Neural cell (in vitro differentiated cells): Measurements from ENCODE around the gene POM121. TPM values are rescaled to one million over a fixed set of nuclear protein-coding genes. Genes with fewer than 3 reads are reported as not detected.
"Not testable (repeated sequence)": the region's sequence is repeated elsewhere in the genome, so short reads cannot be mapped to it uniquely, and the experiment has no call there.

ENCODE experiments used
- H2AFZ ChIP-seq: fragments of 200-600, 300-800 bp; sonication (generic), shearing (Covaris generic); 2 replicates; pipeline ENCODE4 v1.6.0; 2014; ENCODE audit warnings: low read depth, mild to moderate bottlenecking, antibody characterized with exemption, low read length, moderate library complexity
- H3F3A ChIP-seq: fragments of 200-600 bp; shearing (Covaris generic); 2 replicates; pipeline ENCODE4 v1.6.1; 2016; ENCODE audit warnings: mild to moderate bottlenecking, moderate library complexity, mixed read lengths, antibody characterized with exemption, low read length; ENCODE audit not compliant: insufficient read depth, poor library complexity, severe bottlenecking
- H3K27ac ChIP-seq: fragments of 200-600, 300-800 bp; sonication (generic), shearing (Covaris generic); 2 replicates; pipeline ENCODE4 v1.5.1; 2014; ENCODE audit warnings: mild to moderate bottlenecking, low read length, moderate library complexity
- H3K27me3 ChIP-seq: fragments of 300-800, 200-600 bp; sonication (generic), shearing (Covaris generic); 2 replicates; pipeline ENCODE4 v1.6.0; 2014; ENCODE audit warnings: mild to moderate bottlenecking, low read depth, low read length, moderate library complexity; ENCODE audit not compliant: insufficient read depth
- H3K36me3 ChIP-seq: fragments of 300-800, 200-600 bp; sonication (generic), shearing (Covaris generic); 2 replicates; pipeline ENCODE4 v1.5.1; 2014; ENCODE audit warnings: mild to moderate bottlenecking, antibody characterized with exemption, low read length, moderate library complexity; ENCODE audit not compliant: insufficient read depth
- H3K4me2 ChIP-seq: fragments of 300-800, 200-600 bp; sonication (generic), shearing (Covaris generic); 2 replicates; pipeline ENCODE4 v1.6.0; 2014; ENCODE audit warnings: mild to moderate bottlenecking, low read length
- H3K4me3 ChIP-seq: fragments of 300-800, 200-600 bp; sonication (generic), shearing (Covaris generic); 2 replicates; pipeline ENCODE4 v1.5.1; 2014; ENCODE audit warnings: mild to moderate bottlenecking, low read length, moderate library complexity
- H3K79me2 ChIP-seq: fragments of 200-600 bp; shearing (Covaris generic); replicated peaks from 2 replicates; pipeline ENCODE4 v1.6.0; 2014; ENCODE audit warnings: mild to moderate bottlenecking, low read length, moderate library complexity; ENCODE audit not compliant: insufficient read depth
- H3K9ac ChIP-seq: fragments of 300-800, 200-600 bp; sonication (generic), shearing (Covaris generic); 2 replicates; pipeline ENCODE4 v1.6.1; 2016; ENCODE audit warnings: mild to moderate bottlenecking, low read length, mixed read lengths
- H3K9me2 ChIP-seq: fragments of 200-600 bp; shearing (Covaris generic); 2 replicates; pipeline ENCODE4 v1.6.1; 2016; ENCODE audit warnings: mild to moderate bottlenecking, low read length, mixed read lengths; ENCODE audit not compliant: insufficient read depth
- H3K9me3 ChIP-seq: fragments of 200-600, 300-800 bp; sonication (generic), shearing (Covaris generic); 2 replicates; pipeline ENCODE4 v1.6.1; 2016; ENCODE audit warnings: mild to moderate bottlenecking, mixed run types, low read length, moderate library complexity, mixed read lengths
- H4K20me1 ChIP-seq: fragments of 200-600 bp; shearing (Covaris generic); 2 replicates; pipeline ENCODE4 v1.6.1; 2016; ENCODE audit warnings: mild to moderate bottlenecking, mixed run types; ENCODE audit not compliant: insufficient read depth
- EP300 ChIP-seq: fragments of 450-650 bp; conservative IDR thresholded peaks from 2 replicates; pipeline ENCODE4 v1.6.1; 2014; ENCODE audit warnings: antibody characterized with exemption, mild to moderate bottlenecking, moderate library complexity; ENCODE audit not compliant: poor library complexity, severe bottlenecking
- EZH2 ChIP-seq: fragments of 200-600, 300-800 bp; shearing (Covaris generic), sonication (generic); IDR thresholded peaks from 2 replicates; pipeline ENCODE4 v1.6.1; 2014; ENCODE audit warnings: antibody characterized with exemption, low read length, borderline replicate concordance, mild to moderate bottlenecking; ENCODE audit not compliant: insufficient read depth, poor library complexity, severe bottlenecking
- MXI1 ChIP-seq: fragments of 450-650 bp; conservative IDR thresholded peaks from 2 replicates; pipeline ENCODE4 v1.6.1; 2014; ENCODE audit warnings: antibody characterized with exemption, mild to moderate bottlenecking; ENCODE audit not compliant: poor library complexity, severe bottlenecking
- POLR2AphosphoS5 ChIP-seq: IDR thresholded peaks from 2 replicates; pipeline ENCODE4 v1.6.1; 2012
- RAD21 ChIP-seq: fragments of 450-650 bp; conservative IDR thresholded peaks from 2 replicates; pipeline ENCODE4 v1.6.1; 2014; ENCODE audit warnings: antibody characterized with exemption, mild to moderate bottlenecking, moderate library complexity
- REST ChIP-seq: IDR thresholded peaks from 2 replicates; pipeline ENCODE4 v1.6.1; 2012; ENCODE audit warnings: borderline replicate concordance
- SMC3 ChIP-seq: fragments of 450-650 bp; conservative IDR thresholded peaks from 2 replicates; pipeline ENCODE4 v1.6.1; 2014; ENCODE audit warnings: antibody characterized with exemption, mild to moderate bottlenecking, moderate library complexity; ENCODE audit not compliant: poor library complexity
- TAF1 ChIP-seq: IDR thresholded peaks from 2 replicates; pipeline ENCODE4 v1.6.1; 2012; ENCODE audit warnings: low read depth
- polyA plus RNA-seq: library from polyadenylated mRNA; depleted of rRNA; stranded (reverse); fragments of >200 nt; gene quantifications from 2 replicates; pipeline ENCODE4 v1.2.3, GENCODE V29; 2014
- TF ChIP-seq, protein P1 (sequence below): fragments of 450-650 bp; IDR thresholded peaks from 2 replicates; pipeline ENCODE4 v1.5.1; 2014; ENCODE audit warnings: antibody characterized with exemption, mild to moderate bottlenecking, moderate library complexity; ENCODE audit not compliant: poor library complexity, severe bottlenecking

Gene POM121
- polyA plus RNA-seq, 1 donor from 2014 or later: 5.3 TPM

DNA sequence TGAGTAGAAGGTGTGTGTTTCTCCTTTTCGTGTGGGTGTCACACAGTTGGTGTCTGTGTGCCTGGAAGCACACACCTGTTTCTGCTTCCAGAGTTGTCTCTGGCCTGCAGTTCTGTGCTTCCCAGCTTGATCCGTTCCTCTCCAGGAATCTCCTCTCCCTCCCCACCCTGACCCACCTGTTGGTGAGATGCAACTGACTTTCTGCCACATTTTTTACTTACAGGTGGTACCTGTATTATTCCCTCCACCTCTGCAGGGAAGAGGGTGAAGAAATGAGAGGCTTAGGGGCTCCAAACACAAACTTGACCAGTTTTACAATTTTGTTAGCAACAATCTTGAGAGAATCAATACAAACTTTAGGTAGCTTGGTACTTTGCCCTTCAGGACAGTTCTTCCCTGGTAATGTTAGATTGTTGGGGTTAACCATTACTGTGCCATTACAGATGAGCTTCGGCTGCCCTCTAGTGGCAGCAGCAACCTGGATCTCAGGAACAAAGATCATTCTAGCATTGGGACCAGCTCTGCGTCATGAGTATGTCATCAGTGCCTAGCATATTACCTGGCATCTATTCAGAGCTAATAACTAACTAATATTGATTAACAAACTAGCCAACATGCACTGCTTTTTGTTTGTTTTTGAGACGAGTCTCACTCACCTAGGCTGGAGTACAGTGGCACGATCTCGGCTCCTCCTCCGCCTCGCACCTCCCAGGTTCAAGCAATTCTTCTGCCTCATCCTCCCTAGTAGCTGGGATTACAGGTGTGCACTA, 10.0 kb upstream of the POM121 start:
- H4K20me1 ChIP-seq, H3K79me2 ChIP-seq, H3K36me3 ChIP-seq, H3K27me3 ChIP-seq, H3K9me3 ChIP-seq, H3K9me2 ChIP-seq, H3K4me3 ChIP-seq, H3F3A ChIP-seq, H2AFZ ChIP-seq, H3K4me2 ChIP-seq, H3K9ac ChIP-seq, H3K27ac ChIP-seq: not testable (repeated sequence)
- TF ChIP-seq RAD21 (peak; percentile 72), SMC3 (peak; percentile 83)
- TF ChIP-seq, protein P1, sequence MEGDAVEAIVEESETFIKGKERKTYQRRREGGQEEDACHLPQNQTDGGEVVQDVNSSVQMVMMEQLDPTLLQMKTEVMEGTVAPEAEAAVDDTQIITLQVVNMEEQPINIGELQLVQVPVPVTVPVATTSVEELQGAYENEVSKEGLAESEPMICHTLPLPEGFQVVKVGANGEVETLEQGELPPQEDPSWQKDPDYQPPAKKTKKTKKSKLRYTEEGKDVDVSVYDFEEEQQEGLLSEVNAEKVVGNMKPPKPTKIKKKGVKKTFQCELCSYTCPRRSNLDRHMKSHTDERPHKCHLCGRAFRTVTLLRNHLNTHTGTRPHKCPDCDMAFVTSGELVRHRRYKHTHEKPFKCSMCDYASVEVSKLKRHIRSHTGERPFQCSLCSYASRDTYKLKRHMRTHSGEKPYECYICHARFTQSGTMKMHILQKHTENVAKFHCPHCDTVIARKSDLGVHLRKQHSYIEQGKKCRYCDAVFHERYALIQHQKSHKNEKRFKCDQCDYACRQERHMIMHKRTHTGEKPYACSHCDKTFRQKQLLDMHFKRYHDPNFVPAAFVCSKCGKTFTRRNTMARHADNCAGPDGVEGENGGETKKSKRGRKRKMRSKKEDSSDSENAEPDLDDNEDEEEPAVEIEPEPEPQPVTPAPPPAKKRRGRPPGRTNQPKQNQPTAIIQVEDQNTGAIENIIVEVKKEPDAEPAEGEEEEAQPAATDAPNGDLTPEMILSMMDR: peak; percentile 91

DNA sequence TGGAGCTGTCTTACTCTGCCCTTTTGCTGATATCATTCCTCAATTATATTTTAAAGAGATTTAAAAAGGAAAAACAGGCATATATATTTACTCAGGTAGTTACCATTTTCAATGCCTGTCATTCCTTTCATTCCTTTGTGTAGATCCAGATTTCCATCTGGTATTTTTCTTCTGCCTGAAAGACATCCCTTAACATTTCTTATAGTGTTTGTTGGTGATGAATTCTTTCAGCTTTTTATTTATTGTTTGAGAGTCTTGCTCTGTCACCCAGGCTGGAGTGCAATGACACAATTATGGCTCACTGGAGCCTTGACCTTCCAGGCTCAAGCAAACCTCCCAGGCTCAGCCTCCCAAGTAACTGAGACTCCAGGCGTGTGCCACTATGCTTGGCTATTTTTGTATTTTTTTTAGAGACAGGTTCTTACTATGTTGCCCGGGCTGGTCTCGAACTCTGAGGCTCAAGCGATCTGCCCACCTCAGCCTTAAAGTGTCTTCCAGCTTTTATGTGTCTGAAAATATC, 5.6 kb upstream of the POM121 start:
- Histone ChIP-seq H3F3A (no peaks in the 10 kb centered on the region), H3K27ac (no peak overlapping the region), H2AFZ (no peak overlapping the region), H4K20me1 (no peaks in the 10 kb centered on the region), H3K9ac (no peak overlapping the region), H3K36me3 (no peaks in the 10 kb centered on the region), H3K27me3 (no peaks in the 10 kb centered on the region), H3K79me2 (peaks cover 10% of the 10 kb centered on the region), H3K9me3 (no peaks in the 10 kb centered on the region), H3K4me2 (no peak overlapping the region), H3K9me2 (no peaks in the 10 kb centered on the region), H3K4me3 (no peak overlapping the region)
- TF ChIP-seq MXI1 (no peak), POLR2AphosphoS5 (no peak), EZH2 (no peak), TAF1 (no peak), EP300 (no peak), RAD21 (no peak), REST (no peak), SMC3 (no peak)
- TF ChIP-seq, protein P1: no peak
